Loucy (cell line): ENCODE results near the gene IFT22.
A peak's percentile ranks its signal among the peaks of the same experiment; 100 is the strongest.
"Not testable (repeated sequence)": the region's sequence is repeated elsewhere in the genome, so short reads cannot be mapped to it uniquely, and the experiment has no call there.

Experiments used
- H2AFZ ChIP-seq: fragments of 200-600 bp; sonication (generic); 2 replicates; pipeline ENCODE4 v1.6.0; 2016; ENCODE audit warnings: antibody characterized with exemption, mild to moderate bottlenecking, low read length, moderate library complexity
- H3F3A ChIP-seq: fragments of 200-600 bp; 2 replicates; pipeline ENCODE4 v1.6.0; 2016; ENCODE audit warnings: antibody characterized with exemption, low read depth, mild to moderate bottlenecking
- H3K27me3 ChIP-seq: fragments of 200-600 bp; sonication (generic); 2 replicates; pipeline ENCODE4 v1.6.1; 2014; ENCODE audit warnings: low read length, mild to moderate bottlenecking; ENCODE audit not compliant: insufficient read depth, poor library complexity, severe bottlenecking
- H3K36me3 ChIP-seq: fragments of 200-600 bp; sonication (generic); 2 replicates; pipeline ENCODE4 v1.6.1; 2016; ENCODE audit warnings: low read length; ENCODE audit not compliant: insufficient read depth
- H3K4me1 ChIP-seq: fragments of 200-600 bp; sonication (generic); 2 replicates; pipeline ENCODE4 v1.5.1; 2014; ENCODE audit warnings: low read length, mild to moderate bottlenecking; ENCODE audit not compliant: insufficient read depth, poor library complexity, severe bottlenecking
- H3K4me2 ChIP-seq: fragments of 200-600 bp; sonication (generic); 2 replicates; pipeline ENCODE4 v1.6.0; 2014; ENCODE audit warnings: antibody characterized with exemption, low read length, low read depth, mild to moderate bottlenecking; ENCODE audit not compliant: poor library complexity, severe bottlenecking
- H3K4me3 ChIP-seq: fragments of 200-600 bp; sonication (generic); 2 replicates; pipeline ENCODE4 v1.5.1; 2014; ENCODE audit warnings: low read length, mild to moderate bottlenecking, mixed read lengths; ENCODE audit not compliant: poor library complexity, severe bottlenecking
- H3K79me2 ChIP-seq: fragments of 200-600 bp; sonication (generic); 2 replicates; pipeline ENCODE4 v1.6.1; 2014; ENCODE audit warnings: low read length; ENCODE audit not compliant: insufficient read depth
- H3K9ac ChIP-seq: fragments of 200-600 bp; sonication (generic); 2 replicates; pipeline ENCODE4 v1.6.0; 2014; ENCODE audit warnings: mild to moderate bottlenecking, low read depth, low read length, moderate library complexity; ENCODE audit not compliant: poor library complexity, severe bottlenecking
- H3K9me2 ChIP-seq: fragments of 200-600 bp; sonication (generic); replicated peaks from 2 replicates; pipeline ENCODE4 v1.6.1; 2016; ENCODE audit warnings: low read depth, low read length, mixed read lengths
- H3K9me3 ChIP-seq: fragments of 200-600 bp; sonication (generic); 2 replicates; pipeline ENCODE4 v1.6.1; 2014; ENCODE audit warnings: mild to moderate bottlenecking, antibody characterized with exemption, low read length, low read depth; ENCODE audit not compliant: insufficient read depth
- H4K20me1 ChIP-seq: fragments of 200-600 bp; sonication (generic); 2 replicates; pipeline ENCODE4 v1.6.0; 2014; ENCODE audit warnings: antibody characterized with exemption, low read length, mild to moderate bottlenecking; ENCODE audit not compliant: insufficient read depth, poor library complexity, severe bottlenecking
- CTCF ChIP-seq: fragments of 200-600 bp; sonication (generic); conservative IDR thresholded peaks from 2 replicates; pipeline ENCODE4 v1.5.1; 2014; ENCODE audit warnings: mild to moderate bottlenecking, antibody characterized with exemption, low read length
- EZH2phosphoT487 ChIP-seq: fragments of 200-600 bp; IDR thresholded peaks from 2 replicates; pipeline ENCODE4 v1.6.1; 2018; ENCODE audit warnings: antibody characterized with exemption, mild to moderate bottlenecking, moderate library complexity, borderline replicate concordance

IFT22 gene

GRCh38 chr7:101288439-101288838 is 33.2 kb downstream of the IFT22 start:
- Histone ChIP-seq H3K27me3 (no peaks in the 10 kb centered on the region), H3F3A (no peaks in the 10 kb centered on the region), H3K36me3 (no peaks in the 10 kb centered on the region), H3K4me2 (no peak overlapping the region), H4K20me1 (no peaks in the 10 kb centered on the region), H3K9ac (no peak overlapping the region), H2AFZ (no peak overlapping the region), H3K9me2 (no peaks in the 10 kb centered on the region), H3K4me3 (no peak overlapping the region), H3K9me3 (no peaks in the 10 kb centered on the region), H3K4me1 (peaks cover 12% of the 10 kb centered on the region), H3K79me2 (no peaks in the 10 kb centered on the region)
- TF ChIP-seq EZH2phosphoT487 (no peak), CTCF (no peak)

GRCh38 chr7:101287032-101287431 is 34.6 kb downstream of the IFT22 start:
- no peaks in the 10 kb centered on the region for H3F3A ChIP-seq
- H3K9me3 ChIP-seq, result no peaks in the 10 kb centered on the region
- H3K9ac ChIP-seq, result no peak overlapping the region
- H3K27me3 ChIP-seq, result no peaks in the 10 kb centered on the region
- H3K4me1 ChIP-seq, result peaks cover 12% of the 10 kb centered on the region
- no peaks in the 10 kb centered on the region for H4K20me1 ChIP-seq
- H2AFZ ChIP-seq, result peak overlapping the region; percentile 66; the same call in 1 of the 2 replicates
- H3K9me2 ChIP-seq, result no peaks in the 10 kb centered on the region
- peak overlapping the region; percentile 46 for H3K4me2 ChIP-seq
- H3K79me2 ChIP-seq, result no peaks in the 10 kb centered on the region
- TF ChIP-seq CTCF (no peak), EZH2phosphoT487 (no peak)
- H3K36me3 ChIP-seq, result no peaks in the 10 kb centered on the region
- H3K4me3 ChIP-seq, result no peak overlapping the region

GRCh38 chr7:101285880-101286279 is 35.7 kb downstream of the IFT22 start:
- not testable (repeated sequence) for H3F3A ChIP-seq, H3K79me2 ChIP-seq, H3K9ac ChIP-seq, H4K20me1 ChIP-seq, H3K4me3 ChIP-seq, H3K9me3 ChIP-seq, H3K27me3 ChIP-seq, H3K9me2 ChIP-seq, H3K36me3 ChIP-seq, H2AFZ ChIP-seq, H3K4me2 ChIP-seq
- H3K4me1 ChIP-seq, result peaks cover 12% of the 10 kb centered on the region

GRCh38 chr7:101285171-101285570 is 36.4 kb downstream of the IFT22 start:
- no peak overlapping the region for H3K4me2 ChIP-seq
- no peaks in the 10 kb centered on the region for H3F3A ChIP-seq
- no peaks in the 10 kb centered on the region for H3K9me3 ChIP-seq
- H2AFZ ChIP-seq, result no peak overlapping the region
- no peaks in the 10 kb centered on the region for H3K36me3 ChIP-seq
- no peak for TF ChIP-seq EZH2phosphoT487
- TF ChIP-seq CTCF, result no peak
- no peaks in the 10 kb centered on the region for H4K20me1 ChIP-seq
- H3K4me3 ChIP-seq, result no peak overlapping the region
- H3K9me2 ChIP-seq, result no peaks in the 10 kb centered on the region
- no peaks in the 10 kb centered on the region for H3K27me3 ChIP-seq
- no peak overlapping the region for H3K9ac ChIP-seq
- H3K4me1 ChIP-seq, result peaks cover 12% of the 10 kb centered on the region
- no peaks in the 10 kb centered on the region for H3K79me2 ChIP-seq

GRCh38 chr7:101280912-101281311 is 40.7 kb downstream of the IFT22 start:
- not testable (repeated sequence) for H3K9me3 ChIP-seq, H3K27me3 ChIP-seq

More at GRCh38 chr7:101280912-101281311, 40.7 kb downstream of the IFT22 start:
- H3K4me1 ChIP-seq, H3K4me3 ChIP-seq, H3K4me2 ChIP-seq, H3F3A ChIP-seq, H3K36me3 ChIP-seq, H3K79me2 ChIP-seq, H4K20me1 ChIP-seq, H3K9ac ChIP-seq, H3K9me2 ChIP-seq, H2AFZ ChIP-seq: not testable (repeated sequence)
